Fibroblast of lung (primary cell): ENCODE data around the gene DUSP14. TPM values are rescaled to one million over a fixed set of nuclear protein-coding genes. Genes with fewer than 3 reads are reported as not detected.
"Not testable (repeated sequence)": the region's sequence is repeated elsewhere in the genome, so short reads cannot be mapped to it uniquely, and the experiment has no call there.

ENCODE experiments used
- DNase-seq, 2 donors: peaks; one replicate each; pipeline versions ENCODE4 v3.0.0 to v3.0.0-alpha.2; 2010; ENCODE audit warnings: low read depth in 2 of 2
- H2AFZ ChIP-seq: 2 replicates; pipeline ENCODE4 v1.5.1; 2012; ENCODE audit warnings: low read length, control low read depth, inconsistent platforms
- H3K27ac ChIP-seq: 2 replicates; pipeline ENCODE4 v1.5.1; 2011; ENCODE audit warnings: low read length, control low read depth; ENCODE audit not compliant: insufficient read depth
- H3K27me3 ChIP-seq: 2 replicates; pipeline ENCODE4 v1.5.1; 2011; ENCODE audit warnings: mild to moderate bottlenecking, low read length; ENCODE audit not compliant: control insufficient read depth, insufficient read depth
- H3K36me3 ChIP-seq: 2 replicates; pipeline ENCODE4 v1.5.1; 2011; ENCODE audit warnings: low read length; ENCODE audit not compliant: control insufficient read depth, insufficient read depth
- H3K4me1 ChIP-seq: 2 replicates; pipeline ENCODE4 v1.5.1; 2011; ENCODE audit warnings: low read length; ENCODE audit not compliant: control insufficient read depth, insufficient read depth; ENCODE audit errors: extremely low read depth
- H3K4me2 ChIP-seq: 2 replicates; pipeline ENCODE4 v1.5.1; 2011; ENCODE audit warnings: low read length, control low read depth; ENCODE audit not compliant: insufficient read depth; ENCODE audit errors: extremely low read depth
- H3K4me3 ChIP-seq, 4 experiments: fragments of 200-600 bp in 1 of 4; sonication (generic) in 1 of 4; replicated peaks in 1 of 4; 2 replicates each; pipeline ENCODE4 v1.5.1; 2011 to 2016; ENCODE audit warnings: low read length in 4 of 4, low read depth in 3 of 4, mild to moderate bottlenecking in 3 of 4, control low read depth in 2 of 4, inconsistent platforms in 1 of 4, mixed read lengths in 1 of 4; ENCODE audit not compliant: insufficient read depth in 1 of 4; ENCODE audit errors: control extremely low read depth in 1 of 4
- H3K79me2 ChIP-seq: 2 replicates; pipeline ENCODE4 v1.5.1; 2012; ENCODE audit warnings: mild to moderate bottlenecking, low read length, inconsistent platforms; ENCODE audit not compliant: control insufficient read depth, insufficient read depth
- H3K9ac ChIP-seq: 2 replicates; pipeline ENCODE4 v1.5.1; 2011; ENCODE audit warnings: mild to moderate bottlenecking, low read length, control low read depth; ENCODE audit not compliant: insufficient read depth
- H3K9me3 ChIP-seq: 2 replicates; pipeline ENCODE4 v1.5.1; 2012; ENCODE audit warnings: low read depth, low read length; ENCODE audit not compliant: control insufficient read depth, insufficient read depth
- H4K20me1 ChIP-seq: 2 replicates; pipeline ENCODE4 v1.5.1; 2011; ENCODE audit warnings: low read length; ENCODE audit not compliant: control insufficient read depth, insufficient read depth; ENCODE audit errors: extremely low read depth
- EZH2 ChIP-seq: IDR thresholded peaks from 2 replicates; pipeline ENCODE4 v1.5.1; 2012; ENCODE audit warnings: low read length, control low read depth, mild to moderate bottlenecking; ENCODE audit errors: missing control alignments
- polyA plus RNA-seq, 2 donors: library from polyadenylated mRNA; depleted of rRNA in 1 of 2; stranded (reverse) in 1 of 2; unstranded in 1 of 2; fragments of >200 nt; gene quantifications; 2 replicates each; pipeline ENCODE4 v1.2.1, GENCODE V29; 2011 to 2012; ENCODE audit warnings: missing spikeins in 1 of 2
- total RNA-seq: library from RNA; depleted of rRNA; stranded (reverse); fragments of >200 nt; gene quantifications from 2 replicates; pipeline ENCODE4 v1.2.1, GENCODE V29; 2014
- TF ChIP-seq, protein P1 (sequence below), 2 donors: IDR thresholded peaks in 1 of 2; conservative IDR thresholded peaks in 1 of 2; 1 replicate in 1 of 2; 2 replicates in 1 of 2; pipeline ENCODE4 v1.5.1; 2011 to 2012; ENCODE audit warnings: low read length in 2 of 2, control low read depth in 1 of 2, inconsistent platforms in 1 of 2, low read depth in 1 of 2, mild to moderate bottlenecking in 1 of 2

DUSP14 gene
- total and polyA plus RNA-seq, 2 donors (not counting 1 experiment from before 2014, with no cell fraction given), result 121 to 161 TPM

- no peak overlapping the region for H3K27ac ChIP-seq
- H3K36me3 ChIP-seq, result peaks cover 12% of the 10 kb centered on the region
- no peaks in the 10 kb centered on the region for H3K4me1 ChIP-seq
- no peaks in the 10 kb centered on the region for H3K9me3 ChIP-seq
- peaks cover 1% of the 10 kb centered on the region for H4K20me1 ChIP-seq
- no peak overlapping the region for H3K4me2 ChIP-seq
- peaks cover 93% of the 10 kb centered on the region for H3K79me2 ChIP-seq
- no peak overlapping the region for H3K9ac ChIP-seq
- DNase-seq, result peak; percentile 36 to 46
- no peaks in the 10 kb centered on the region for H3K27me3 ChIP-seq
- H2AFZ ChIP-seq, result no peak overlapping the region
- no peak overlapping the region for H3K4me3 ChIP-seq
- TF ChIP-seq, protein P1, sequence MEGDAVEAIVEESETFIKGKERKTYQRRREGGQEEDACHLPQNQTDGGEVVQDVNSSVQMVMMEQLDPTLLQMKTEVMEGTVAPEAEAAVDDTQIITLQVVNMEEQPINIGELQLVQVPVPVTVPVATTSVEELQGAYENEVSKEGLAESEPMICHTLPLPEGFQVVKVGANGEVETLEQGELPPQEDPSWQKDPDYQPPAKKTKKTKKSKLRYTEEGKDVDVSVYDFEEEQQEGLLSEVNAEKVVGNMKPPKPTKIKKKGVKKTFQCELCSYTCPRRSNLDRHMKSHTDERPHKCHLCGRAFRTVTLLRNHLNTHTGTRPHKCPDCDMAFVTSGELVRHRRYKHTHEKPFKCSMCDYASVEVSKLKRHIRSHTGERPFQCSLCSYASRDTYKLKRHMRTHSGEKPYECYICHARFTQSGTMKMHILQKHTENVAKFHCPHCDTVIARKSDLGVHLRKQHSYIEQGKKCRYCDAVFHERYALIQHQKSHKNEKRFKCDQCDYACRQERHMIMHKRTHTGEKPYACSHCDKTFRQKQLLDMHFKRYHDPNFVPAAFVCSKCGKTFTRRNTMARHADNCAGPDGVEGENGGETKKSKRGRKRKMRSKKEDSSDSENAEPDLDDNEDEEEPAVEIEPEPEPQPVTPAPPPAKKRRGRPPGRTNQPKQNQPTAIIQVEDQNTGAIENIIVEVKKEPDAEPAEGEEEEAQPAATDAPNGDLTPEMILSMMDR (conservative IDR thresholded peaks at IDR 0.05 in 1 of 2, IDR thresholded peaks at IDR 0.05 in 1 of 2; ENCODE audit: low read depth in 1 of 2, low read length in 2 of 2), result peak; percentile 43 to 66
- no peak for TF ChIP-seq EZH2
These were observed 17.0 kb downstream of the DUSP14 start for GRCh38 chr17:37506678-37507077.

GRCh38 chr17:37507111-37507510, 17.4 kb downstream of the DUSP14 start:
- Histone ChIP-seq H4K20me1 (peaks cover 1% of the 10 kb centered on the region), H3K9me3 (no peaks in the 10 kb centered on the region), H3K4me1 (no peaks in the 10 kb centered on the region), H3K9ac (no peak overlapping the region), H3K36me3 (peaks cover 14% of the 10 kb centered on the region), H3K27me3 (no peaks in the 10 kb centered on the region), H3K4me2 (no peak overlapping the region), H3K4me3 (no peak overlapping the region), H3K27ac (no peak overlapping the region), H2AFZ (no peak overlapping the region), H3K79me2 (peaks cover 91% of the 10 kb centered on the region)
- TF ChIP-seq EZH2, result no peak
- TF ChIP-seq, protein P1 (conservative IDR thresholded peaks at IDR 0.05 in 1 of 2, IDR thresholded peaks at IDR 0.05 in 1 of 2; ENCODE audit: low read depth in 1 of 2, low read length in 2 of 2), result no peak
- no peak for DNase-seq

DNA sequence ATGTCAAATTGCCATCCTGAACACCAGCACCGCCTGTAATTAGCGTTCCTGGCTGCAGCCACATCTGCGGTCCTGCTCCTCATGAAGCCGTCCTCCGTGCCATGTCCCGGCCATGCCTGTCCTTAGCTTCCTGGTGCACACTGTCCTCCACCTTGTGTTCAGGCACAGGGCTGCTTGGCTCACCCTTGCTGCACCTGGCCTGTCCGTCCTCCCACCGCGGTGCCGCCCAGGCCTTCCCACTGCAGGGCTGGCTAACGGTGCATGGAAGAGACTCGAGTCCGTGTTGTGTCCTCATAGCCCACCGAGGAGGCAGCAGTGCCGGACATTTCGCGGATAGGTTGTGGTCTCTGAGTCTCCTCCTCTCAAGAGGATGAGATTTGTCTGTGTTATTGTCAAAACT, 20.4 kb downstream of the DUSP14 start:
- DNase-seq, result no peak
- TF ChIP-seq, protein P1 (conservative IDR thresholded peaks at IDR 0.05 in 1 of 2, IDR thresholded peaks at IDR 0.05 in 1 of 2; ENCODE audit: low read depth in 1 of 2, low read length in 2 of 2), result no peak
- no peak for TF ChIP-seq EZH2
- Histone ChIP-seq H3K27me3 (no peaks in the 10 kb centered on the region), H3K9me3 (no peaks in the 10 kb centered on the region), H2AFZ (no peak overlapping the region), H3K27ac (no peak overlapping the region), H3K4me1 (no peaks in the 10 kb centered on the region), H3K4me2 (no peak overlapping the region), H3K9ac (no peak overlapping the region), H3K4me3 (no peak overlapping the region), H3K36me3 (peaks cover 19% of the 10 kb centered on the region), H4K20me1 (peaks cover 1% of the 10 kb centered on the region), H3K79me2 (peaks cover 76% of the 10 kb centered on the region)

DNA sequence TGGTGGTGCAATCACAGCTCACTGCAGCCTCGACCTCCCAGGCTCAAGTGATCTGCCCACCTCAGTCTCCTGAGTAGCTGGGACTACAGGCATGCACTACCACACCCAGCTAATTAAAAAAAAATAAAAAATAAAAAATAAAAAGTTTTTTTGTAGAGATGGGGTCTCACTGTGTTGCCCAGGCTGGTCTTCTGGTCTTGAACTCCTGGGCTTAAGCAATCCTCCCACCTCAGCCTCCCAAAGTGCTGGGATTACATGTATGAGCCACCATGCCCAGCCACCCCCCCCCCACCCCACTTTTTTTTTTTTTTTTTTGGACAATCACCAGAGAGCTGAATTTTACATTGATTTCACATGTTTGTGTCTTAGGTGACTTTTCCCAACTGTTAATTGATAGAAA, 22.0 kb downstream of the DUSP14 start:
- not testable (repeated sequence) for H3K27me3 ChIP-seq, DNase-seq, H3K9me3 ChIP-seq, H4K20me1 ChIP-seq, H3K4me1 ChIP-seq, H3K4me3 ChIP-seq, H2AFZ ChIP-seq, H3K9ac ChIP-seq, H3K27ac ChIP-seq, H3K4me2 ChIP-seq
- H3K79me2 ChIP-seq, result peaks cover 61% of the 10 kb centered on the region
- H3K36me3 ChIP-seq, result peaks cover 19% of the 10 kb centered on the region
